Breast epithelium (tissue), 3 donors: ENCODE results near the gene FAM50A.

Source experiments
- CTCF ChIP-seq, 3 donors: fragments of 450-650 bp; IDR thresholded peaks; one replicate each; pipeline ENCODE4 v1.5.1; 2016 to 2017; ENCODE audit warnings: antibody characterized with exemption in 3 of 3, mild to moderate bottlenecking in 3 of 3, moderate library complexity in 3 of 3
- POLR2A ChIP-seq: fragments of 450-650 bp; IDR thresholded peaks from one replicate; pipeline ENCODE4 v1.6.1; 2016; ENCODE audit warnings: antibody characterized with exemption, mild to moderate bottlenecking, moderate library complexity
- POLR2AphosphoS5 ChIP-seq, 3 donors: sonication (generic); formaldehyde crosslinking; IDR thresholded peaks; one replicate each; pipeline ENCODE4 v1.6.1; 2017; ENCODE audit warnings: antibody characterized with exemption in 3 of 3

GRCh38 chrX:154462396-154462795, 18.5 kb downstream of the FAM50A start:
- TF ChIP-seq CTCF (IDR thresholded peaks at IDR 0.05), result no peak
- no peak for TF ChIP-seq POLR2A
- no peak for TF ChIP-seq POLR2AphosphoS5 (IDR thresholded peaks at IDR 0.05)
